ENCODE measurements around the gene ALK.

The ALK gene

DNA sequence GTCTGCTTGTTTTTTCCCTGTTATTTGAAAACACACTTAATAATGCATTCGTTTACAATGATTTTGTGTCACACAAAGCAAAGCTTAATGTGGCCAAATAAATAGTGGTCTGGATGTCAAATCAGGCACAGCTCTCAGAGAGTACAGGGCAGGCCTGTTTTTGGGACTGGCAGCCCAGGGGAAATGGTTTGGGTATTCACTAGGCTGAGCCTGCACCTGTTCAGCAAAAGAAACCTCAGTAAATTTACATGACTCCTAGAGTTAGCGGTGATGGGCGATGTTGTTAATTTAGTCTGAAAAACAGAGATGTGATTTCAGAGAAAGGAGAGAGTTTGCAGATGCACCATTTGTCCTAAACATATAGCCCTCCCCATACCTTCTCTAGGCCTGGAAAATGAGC lies 197.1 kb downstream of the ALK start:
- in situ Hi-C loops (cut with MboI; ENCODE audit: low sequenced_read_pairs): no loop called here

GRCh38 chr2:29723255-29724001 lies 198.0 kb downstream of the ALK start:
- in situ Hi-C loops (cut with MboI; ENCODE audit: low sequenced_read_pairs): no loop called here

GRCh38 chr2:29719639-29720038 lies 201.7 kb downstream of the ALK start:
- in situ Hi-C loops (cut with MboI; ENCODE audit: low sequenced_read_pairs): no loop called here

DNA sequence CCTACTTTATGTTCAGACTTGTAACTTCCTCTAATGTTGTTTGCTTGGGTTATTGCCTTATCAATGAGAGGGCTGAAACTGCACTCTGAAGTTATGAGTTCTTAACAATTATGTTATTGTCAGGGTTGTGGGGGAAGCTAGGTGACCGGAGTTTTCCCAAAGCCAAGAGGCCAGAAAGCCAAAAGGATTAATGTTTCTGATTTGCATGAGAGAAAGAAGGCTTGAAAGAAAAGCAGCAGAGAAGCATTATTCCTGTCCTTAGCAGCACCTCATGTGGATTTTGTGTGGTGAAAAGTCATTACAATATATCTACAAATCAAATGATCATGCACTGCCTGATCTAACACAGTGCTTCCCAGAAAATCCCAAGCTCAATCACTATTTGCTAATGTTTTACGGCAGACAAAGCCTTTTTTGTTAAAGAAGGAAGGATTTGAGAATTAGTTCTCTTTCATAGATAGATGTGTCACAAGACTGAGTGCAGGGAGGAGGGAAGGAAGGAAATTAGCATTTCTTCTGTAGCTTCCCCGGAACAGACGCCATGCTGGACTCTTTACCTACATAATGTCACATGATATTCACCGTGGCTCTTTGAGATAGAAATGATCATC lies 203.2 kb downstream of the ALK start:
- in situ Hi-C loops (cut with MboI; ENCODE audit: low sequenced_read_pairs): no loop called here

GRCh38 chr2:29715655-29716054 lies 205.7 kb downstream of the ALK start:
- in situ Hi-C loops (cut with MboI; ENCODE audit: low sequenced_read_pairs): no loop called here

DNA sequence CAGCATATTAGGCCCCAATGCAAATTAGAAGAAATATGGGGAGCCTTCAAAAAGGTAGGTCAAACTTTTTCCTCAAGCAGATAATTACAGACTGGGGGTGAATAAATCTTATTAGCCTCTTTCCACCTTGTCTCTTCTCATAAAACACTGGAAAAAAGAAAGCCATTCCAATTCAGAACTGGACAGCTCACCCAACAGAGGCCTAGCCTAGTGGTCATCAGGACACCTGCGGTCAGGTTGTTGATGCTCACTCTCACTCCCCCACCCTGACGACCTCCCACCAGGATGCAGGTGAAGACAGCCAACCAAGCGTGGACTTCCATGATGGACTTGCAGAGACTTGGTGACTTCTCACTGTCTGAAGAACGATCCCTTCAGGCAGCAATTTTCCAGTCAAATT lies 207.1 kb downstream of the ALK start:
- in situ Hi-C loops (cut with MboI; ENCODE audit: low sequenced_read_pairs): no loop called here

- in situ Hi-C loops (cut with MboI; ENCODE audit: low sequenced_read_pairs): no loop called here
Observed at GRCh38 chr2:29706171-29706720, 215.1 kb downstream of the ALK start.

DNA sequence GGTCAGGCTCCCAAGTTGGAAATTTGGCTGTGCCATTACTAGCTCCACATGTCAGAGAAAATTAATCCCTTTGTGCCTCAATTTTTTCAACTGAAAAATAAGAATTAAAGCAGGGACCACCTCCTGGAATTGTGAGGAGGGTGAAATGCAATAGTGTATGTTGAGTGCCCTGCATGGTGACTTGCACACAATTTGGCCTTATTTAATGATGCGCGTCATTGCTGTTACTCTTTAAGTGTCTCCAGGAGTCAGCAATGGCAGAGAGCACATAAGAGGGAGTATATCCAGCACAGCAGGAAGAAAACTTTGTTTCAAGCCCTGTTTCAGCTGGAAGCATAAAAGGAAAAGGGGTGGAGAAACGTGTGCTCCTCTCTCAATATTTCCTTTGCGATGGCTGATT lies 215.8 kb downstream of the ALK start:
- in situ Hi-C loops (cut with MboI; ENCODE audit: low sequenced_read_pairs): no loop called here

DNA sequence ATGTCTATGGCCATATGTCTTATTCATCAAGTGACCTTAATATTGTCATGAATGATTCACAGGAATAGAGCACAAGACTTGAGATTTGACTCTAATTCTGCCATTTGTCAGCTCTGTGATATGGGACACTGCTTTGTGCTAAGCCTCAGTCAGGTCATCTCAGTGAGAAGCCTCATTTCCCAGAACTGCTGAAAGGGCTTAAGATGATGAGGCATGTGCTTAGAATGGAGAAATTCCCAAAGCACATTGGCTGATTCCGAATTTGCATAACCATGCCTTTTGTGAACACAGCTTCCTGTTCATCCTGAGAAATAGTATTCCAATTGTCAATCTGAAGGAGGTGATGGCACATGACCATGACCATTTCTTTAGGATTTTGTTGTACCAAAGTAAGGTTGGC lies 218.1 kb downstream of the ALK start:
- in situ Hi-C loops (cut with MboI; ENCODE audit: low sequenced_read_pairs): no loop called here

GRCh38 chr2:29702276-29702675 lies 219.1 kb downstream of the ALK start:
- in situ Hi-C loops (cut with MboI; ENCODE audit: low sequenced_read_pairs): no loop called here

DNA sequence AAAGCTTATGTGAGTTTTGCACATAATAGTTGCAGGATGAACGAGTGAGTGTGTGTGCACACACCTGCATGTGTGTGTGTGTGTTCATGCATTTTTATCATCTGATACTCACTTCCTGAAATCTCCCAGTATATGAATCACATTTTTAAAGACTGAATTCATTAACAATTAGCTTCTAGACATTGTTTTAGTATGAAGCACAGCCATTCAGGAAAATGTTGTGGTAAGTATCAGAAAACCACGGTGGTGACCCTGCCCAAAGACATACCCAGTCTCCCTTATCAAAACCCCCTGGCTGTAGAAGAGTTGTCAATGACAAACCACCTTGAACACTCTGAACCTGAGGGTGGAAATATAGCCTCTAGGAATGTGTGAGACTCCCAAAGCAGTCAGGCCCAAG lies 220.8 kb downstream of the ALK start:
- in situ Hi-C loops (cut with MboI; ENCODE audit: low sequenced_read_pairs): no loop called here

DNA sequence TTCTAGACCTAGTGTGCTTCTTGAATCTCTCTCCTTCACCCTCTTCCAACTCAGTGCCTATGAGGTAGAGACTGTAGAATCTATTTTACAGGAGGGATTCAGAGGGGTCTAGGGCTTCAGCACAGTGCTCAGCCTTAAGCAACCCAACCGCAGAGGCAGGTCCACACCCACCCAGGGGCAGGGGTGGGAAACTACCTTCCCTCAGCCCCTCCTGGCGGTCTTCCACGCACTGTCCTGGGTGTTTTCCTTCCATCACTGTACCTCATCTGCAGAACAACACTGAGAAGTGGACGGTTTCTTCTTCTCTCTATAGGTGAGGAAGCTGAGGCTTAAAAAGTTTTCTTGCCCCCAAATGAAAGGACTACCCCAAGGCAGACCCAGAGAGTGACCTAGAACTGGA lies 222.3 kb downstream of the ALK start:
- in situ Hi-C loops (cut with MboI; ENCODE audit: low sequenced_read_pairs): no loop called here

GRCh38 chr2:29698216-29698615 lies 223.2 kb downstream of the ALK start:
- in situ Hi-C loops (cut with MboI; ENCODE audit: low sequenced_read_pairs): no loop called here

DNA sequence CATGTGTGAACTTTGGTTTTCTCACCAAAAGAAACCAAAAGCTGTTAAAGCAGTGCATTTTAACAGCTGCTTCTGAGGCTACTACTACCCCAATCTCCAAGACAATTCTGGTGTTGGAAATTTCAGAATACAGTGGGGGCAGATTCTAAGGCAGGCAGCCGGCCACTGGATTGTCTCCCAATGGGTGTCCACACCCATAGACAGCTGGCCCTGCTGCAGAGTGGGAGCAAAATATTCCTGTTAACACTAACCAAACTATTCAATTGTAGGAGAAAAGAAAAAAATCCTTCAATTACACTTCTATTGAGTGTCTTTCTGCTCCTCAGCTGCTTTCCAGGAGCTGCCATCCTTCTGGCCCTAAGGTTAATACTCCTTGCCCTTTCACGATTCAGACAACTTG lies 223.7 kb downstream of the ALK start:
- in situ Hi-C loops (cut with MboI; ENCODE audit: low sequenced_read_pairs): no loop called here

DNA sequence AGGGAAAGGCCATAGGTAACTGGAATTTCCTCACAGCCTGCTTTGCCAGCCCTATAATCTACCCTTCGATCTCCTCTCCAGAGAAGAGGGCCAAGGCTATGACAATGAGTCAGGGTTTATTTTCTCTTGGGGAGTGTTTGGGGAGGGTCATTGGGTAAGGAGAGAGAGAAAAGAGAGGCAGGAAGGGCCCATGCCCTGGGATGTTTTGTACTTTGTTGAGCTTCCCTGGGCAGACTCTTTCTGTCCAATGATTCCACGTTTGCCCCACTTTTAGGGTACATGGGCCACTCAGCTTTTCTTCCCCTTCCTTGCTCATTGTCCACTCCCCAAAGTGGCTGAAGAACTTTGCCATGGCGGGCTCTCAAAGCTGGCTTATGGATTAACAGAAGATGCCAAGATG lies 224.2 kb downstream of the ALK start:
- in situ Hi-C loops (cut with MboI; ENCODE audit: low sequenced_read_pairs): no loop called here

- in situ Hi-C loops (cut with MboI; ENCODE audit: low sequenced_read_pairs): no loop called here
Observed at GRCh38 chr2:29694741-29695140, 226.6 kb downstream of the ALK start.

- in situ Hi-C loops (cut with MboI; ENCODE audit: low sequenced_read_pairs): no loop called here
Observed at GRCh38 chr2:29691391-29691950, 229.9 kb downstream of the ALK start.

- in situ Hi-C loops (cut with MboI; ENCODE audit: low sequenced_read_pairs): no loop called here
Observed at GRCh38 chr2:29689666-29690065, 231.7 kb downstream of the ALK start.

DNA sequence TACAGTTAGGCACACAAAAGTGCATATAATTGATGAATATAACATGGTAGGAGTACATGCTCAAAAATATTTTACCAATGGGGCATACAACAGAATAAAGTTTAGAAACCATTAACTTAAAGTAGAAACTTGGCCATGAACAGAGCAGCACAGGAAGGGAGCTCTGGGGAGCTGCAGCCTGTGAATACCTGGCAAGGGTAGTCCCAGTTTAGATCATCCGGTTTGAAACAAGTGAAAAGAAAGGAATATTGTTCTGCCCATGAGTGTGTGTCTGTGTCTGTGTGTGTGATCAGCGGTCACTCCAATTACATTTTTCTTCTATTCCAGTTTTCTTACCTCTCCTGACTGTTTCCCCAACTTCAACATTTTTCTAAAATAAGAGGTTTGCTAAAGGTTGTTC lies 233.0 kb downstream of the ALK start:
- in situ Hi-C loops (cut with MboI; ENCODE audit: low sequenced_read_pairs): no loop called here

DNA sequence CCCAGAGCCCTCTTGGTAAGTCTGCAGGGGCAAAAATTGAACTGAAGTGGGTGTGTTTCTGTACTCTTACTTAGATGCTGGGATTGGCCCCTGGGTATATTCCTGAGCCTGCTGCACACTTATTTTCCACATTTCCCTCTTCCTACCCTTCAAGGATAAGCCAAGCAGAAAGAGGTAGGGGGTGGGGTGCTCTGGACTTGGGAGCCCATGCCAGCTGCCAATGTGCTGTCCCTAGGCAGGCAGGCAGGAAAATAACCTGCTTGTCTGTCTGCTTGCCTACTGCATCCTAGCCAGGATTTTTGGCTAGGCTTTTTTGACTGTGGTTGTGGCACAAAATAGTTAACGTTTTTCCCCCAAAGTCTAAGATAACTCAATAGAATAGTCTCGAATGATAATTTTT lies 234.3 kb downstream of the ALK start:
- in situ Hi-C loops (cut with MboI; ENCODE audit: low sequenced_read_pairs): no loop called here

- in situ Hi-C loops (cut with MboI; ENCODE audit: low sequenced_read_pairs): no loop called here
Observed at GRCh38 chr2:29676886-29677453, 244.4 kb downstream of the ALK start.

GRCh38 chr2:29664578-29664977 lies 256.8 kb downstream of the ALK start:
- in situ Hi-C loops (cut with MboI; ENCODE audit: low sequenced_read_pairs): no loop called here
